Bronchial smooth muscle cell (primary cell): Measurements from ENCODE around the gene KRTAP5-11. TPM values are rescaled to one million over a fixed set of nuclear protein-coding genes. Genes with fewer than 3 reads are reported as not detected.

ENCODE experiments used
- total RNA-seq: library from RNA; depleted of rRNA; stranded (reverse); fragments of >200 nt; gene quantifications from 2 replicates; pipeline ENCODE4 v1.2.1, GENCODE V29; 2014

KRTAP5-11 gene, protein sequence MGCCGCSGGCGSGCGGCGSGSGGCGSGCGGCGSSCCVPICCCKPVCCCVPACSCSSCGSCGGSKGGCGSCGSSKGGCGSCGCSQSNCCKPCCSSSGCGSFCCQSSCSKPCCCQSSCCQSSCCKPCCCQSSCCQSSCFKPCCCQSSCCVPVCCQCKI
- not detected in 2 replicates for total RNA-seq

DNA sequence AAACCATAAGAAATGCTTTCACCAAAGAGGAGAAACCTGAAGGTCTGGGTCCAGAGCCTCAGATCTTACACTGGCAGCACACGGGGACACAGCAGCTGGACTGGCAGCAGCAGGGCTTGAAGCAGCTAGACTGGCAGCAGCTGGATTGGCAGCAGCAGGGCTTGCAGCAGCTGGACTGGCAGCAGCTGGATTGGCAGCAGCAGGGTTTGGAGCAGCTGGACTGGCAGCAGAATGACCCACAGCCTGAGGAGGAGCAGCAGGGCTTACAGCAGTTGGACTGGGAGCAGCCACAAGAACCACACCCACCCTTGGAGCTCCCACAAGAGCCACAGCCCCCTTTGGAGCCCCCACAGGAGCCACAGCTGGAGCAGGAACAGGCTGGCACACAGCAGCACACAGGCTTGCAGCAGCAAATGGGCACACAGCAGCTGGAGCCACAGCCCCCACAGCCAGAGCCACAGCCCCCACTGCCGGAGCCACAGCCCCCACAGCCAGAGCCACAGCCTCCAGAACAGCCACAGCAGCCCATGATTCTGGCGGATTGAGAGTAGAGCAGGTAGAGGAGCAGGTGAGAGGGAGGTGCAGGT is at the start of gene KRTAP5-11:
TSS of gene KRTAP5-11 (minus strand) at position 567 of the 587 bp plus-strand sequence. CDS start at position 529, 38 bp downstream.

GRCh38 chr11:71565263-71565662 is 17.4 kb downstream of the KRTAP5-11 start, which contains the start of gene KRTAP5-10:
TSS of gene KRTAP5-10 (plus strand) at chr11:71565563. CDS start at chr11:71565588, 25 bp downstream.

DNA sequence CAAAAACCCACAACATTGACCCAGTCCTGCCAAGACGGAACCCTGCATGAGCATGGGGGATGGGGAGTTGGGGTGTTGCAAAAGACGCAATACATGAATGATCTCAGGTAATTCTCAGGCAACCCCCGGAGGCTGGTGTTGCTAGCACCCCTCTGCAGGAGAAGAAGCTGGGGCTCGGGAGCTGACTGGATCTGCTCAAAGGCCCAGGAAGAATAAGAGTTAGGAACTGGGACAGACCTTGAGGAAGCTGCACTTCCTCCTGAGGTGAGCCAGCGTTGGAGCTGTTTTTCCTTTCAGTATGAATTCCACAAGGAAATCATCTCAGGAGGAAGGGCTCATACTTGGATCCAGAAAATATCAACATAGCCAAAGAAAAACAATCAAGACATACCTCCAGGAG is 34.6 kb downstream of the KRTAP5-11 start, which contains the start of gene KRTAP5-9:
TSS of gene KRTAP5-9 (plus strand) at position 301 of the 400 bp plus-strand sequence. CDS start 238 bp downstream, outside the sequence.

DNA sequence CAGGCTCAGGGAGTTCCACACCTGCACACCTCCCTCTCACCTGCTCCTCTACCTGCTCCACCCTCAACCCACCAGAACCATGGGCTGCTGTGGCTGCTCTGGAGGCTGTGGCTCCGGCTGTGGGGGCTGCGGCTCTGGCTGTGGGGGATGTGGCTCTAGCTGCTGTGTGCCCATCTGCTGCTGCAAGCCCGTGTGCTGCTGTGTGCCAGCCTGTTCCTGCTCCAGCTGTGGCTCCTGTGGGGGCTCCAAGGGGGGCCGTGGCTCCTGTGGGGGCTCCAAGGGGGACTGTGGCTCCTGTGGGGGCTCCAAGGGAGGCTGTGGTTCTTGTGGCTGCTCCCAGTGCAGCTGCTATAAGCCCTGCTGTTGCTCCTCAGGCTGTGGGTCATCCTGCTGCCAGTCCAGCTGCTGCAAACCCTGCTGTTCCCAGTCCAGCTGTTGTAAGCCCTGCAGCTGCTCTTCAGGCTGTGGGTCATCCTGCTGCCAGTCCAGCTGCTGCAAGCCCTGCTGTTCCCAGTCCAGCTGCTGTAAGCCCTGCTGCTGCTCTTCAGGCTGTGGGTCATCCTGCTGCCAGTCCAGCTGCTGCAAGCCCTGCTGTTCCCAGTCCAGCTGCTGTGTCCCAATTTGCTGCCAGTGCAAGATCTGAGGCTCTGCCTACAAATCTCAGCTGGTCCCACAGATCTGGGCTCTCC is 44.6 kb downstream of the KRTAP5-11 start, which contains the start of gene KRTAP5-8:
TSS of gene KRTAP5-8 (plus strand) at position 49 of the 689 bp plus-strand sequence. CDS start at position 80, 31 bp downstream.

Other genes with a start within 250 kb of the KRTAP5-11 start
- 26.3 and 40.2 TPM in 2 replicates for gene DHCR7, start 134.5 kb downstream of the KRTAP5-11 start, total RNA-seq
- 75.8 and 85.8 TPM in 2 replicates for gene NADSYN1, start 129.7 kb downstream of the KRTAP5-11 start, total RNA-seq
- under 0.01 TPM in 1 of 2 replicates, not detected in the other for gene KRTAP5-7, start 55.6 kb downstream of the KRTAP5-11 start, total RNA-seq
- gene KRTAP5-8, start 44.9 kb downstream of the KRTAP5-11 start, total RNA-seq, result not detected in 2 replicates
- gene KRTAP5-9, start 34.5 kb downstream of the KRTAP5-11 start, total RNA-seq, result not detected in 2 replicates
- 0.09 TPM in 1 of 2 replicates, not detected in the other for gene KRTAP5-10, start 17.3 kb downstream of the KRTAP5-11 start, total RNA-seq